Measurements from ENCODE around the gene CNTNAP2. TPM values are rescaled to one million over a fixed set of nuclear protein-coding genes. Genes with fewer than 3 reads are reported as not detected.

CNTNAP2 gene
- total RNA-seq, 2 donors from 2014 or later, result 171 to 228 TPM

DNA sequence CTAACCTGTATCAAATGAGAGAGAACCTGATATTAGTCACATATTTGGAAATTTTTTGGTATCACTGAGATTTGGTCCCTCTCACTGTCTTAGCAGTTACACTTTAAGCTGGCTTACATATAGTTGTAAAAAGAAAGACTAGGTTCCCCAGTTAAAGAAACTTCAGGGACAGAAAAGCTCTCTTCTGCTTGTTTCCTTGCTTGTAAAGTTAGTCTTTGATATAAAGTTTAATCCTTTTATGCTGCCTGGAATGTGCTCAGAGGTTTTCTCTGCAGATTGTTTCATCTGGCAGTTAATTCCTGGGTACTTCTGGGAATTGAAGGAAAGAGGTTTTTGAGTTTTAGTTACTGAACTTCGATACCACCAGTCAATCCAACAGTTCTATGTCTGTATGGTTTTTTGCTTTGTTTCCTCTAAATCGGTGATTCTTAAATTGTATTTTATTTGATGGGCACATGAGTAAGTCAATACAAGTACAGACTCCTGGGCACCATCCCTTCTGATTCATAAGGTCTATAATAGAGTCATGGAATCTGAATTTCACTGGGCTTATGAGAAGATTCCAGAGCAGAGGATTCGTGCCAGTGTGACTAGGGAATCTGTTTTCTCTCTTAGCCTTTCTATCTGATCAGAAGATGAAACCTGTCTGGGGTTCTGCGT, 1393.1 kb downstream of the CNTNAP2 start:
- H3K36me3 Mint-ChIP-seq (ENCODE audit: low read depth), result no peaks in the 10 kb centered on the region
- no peaks in the 10 kb centered on the region for H3K4me1 Mint-ChIP-seq
- no peaks in the 10 kb centered on the region for H3K9me3 ChIP-seq (ENCODE audit: control insufficient read depth, low read length)
- no peak overlapping the region for H3K9ac ChIP-seq (ENCODE audit: extremely low read depth, low read length, poor library complexity, severe bottlenecking)
- no peak overlapping the region for H3K4me3 Mint-ChIP-seq
- DNase-seq, result no peak
- no peaks in the 10 kb centered on the region for H3K27me3 ChIP-seq (ENCODE audit: control insufficient read depth, insufficient read depth, low read length, poor library complexity, severe bottlenecking)
- H3K4me3 ChIP-seq (ENCODE audit: low read length), result no peak overlapping the region
- H3K36me3 ChIP-seq (ENCODE audit: control insufficient read depth, insufficient read depth, low read length), result no peaks in the 10 kb centered on the region
- 90 to 100% methylated on average over 2 to 4 of the region's 4 CpGs for WGBS, 2 experiments (ENCODE audit: insufficient coverage in 1 of 2, insufficient read length in 1 of 2)
- H3K27ac Mint-ChIP-seq, result no peak overlapping the region
- H3K27ac ChIP-seq (ENCODE audit: low read depth, low read length), result no peak overlapping the region
- H3K9me3 Mint-ChIP-seq, result peaks cover 2% of the 10 kb centered on the region
- TF ChIP-seq, protein P1, sequence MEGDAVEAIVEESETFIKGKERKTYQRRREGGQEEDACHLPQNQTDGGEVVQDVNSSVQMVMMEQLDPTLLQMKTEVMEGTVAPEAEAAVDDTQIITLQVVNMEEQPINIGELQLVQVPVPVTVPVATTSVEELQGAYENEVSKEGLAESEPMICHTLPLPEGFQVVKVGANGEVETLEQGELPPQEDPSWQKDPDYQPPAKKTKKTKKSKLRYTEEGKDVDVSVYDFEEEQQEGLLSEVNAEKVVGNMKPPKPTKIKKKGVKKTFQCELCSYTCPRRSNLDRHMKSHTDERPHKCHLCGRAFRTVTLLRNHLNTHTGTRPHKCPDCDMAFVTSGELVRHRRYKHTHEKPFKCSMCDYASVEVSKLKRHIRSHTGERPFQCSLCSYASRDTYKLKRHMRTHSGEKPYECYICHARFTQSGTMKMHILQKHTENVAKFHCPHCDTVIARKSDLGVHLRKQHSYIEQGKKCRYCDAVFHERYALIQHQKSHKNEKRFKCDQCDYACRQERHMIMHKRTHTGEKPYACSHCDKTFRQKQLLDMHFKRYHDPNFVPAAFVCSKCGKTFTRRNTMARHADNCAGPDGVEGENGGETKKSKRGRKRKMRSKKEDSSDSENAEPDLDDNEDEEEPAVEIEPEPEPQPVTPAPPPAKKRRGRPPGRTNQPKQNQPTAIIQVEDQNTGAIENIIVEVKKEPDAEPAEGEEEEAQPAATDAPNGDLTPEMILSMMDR (conservative IDR thresholded peaks at IDR 0.05), result no peak
- H3K4me1 ChIP-seq (ENCODE audit: control insufficient read depth, insufficient read depth, low read length), result no peaks in the 10 kb centered on the region
- H3K27me3 Mint-ChIP-seq (ENCODE audit: insufficient read depth), result no peaks in the 10 kb centered on the region

DNA sequence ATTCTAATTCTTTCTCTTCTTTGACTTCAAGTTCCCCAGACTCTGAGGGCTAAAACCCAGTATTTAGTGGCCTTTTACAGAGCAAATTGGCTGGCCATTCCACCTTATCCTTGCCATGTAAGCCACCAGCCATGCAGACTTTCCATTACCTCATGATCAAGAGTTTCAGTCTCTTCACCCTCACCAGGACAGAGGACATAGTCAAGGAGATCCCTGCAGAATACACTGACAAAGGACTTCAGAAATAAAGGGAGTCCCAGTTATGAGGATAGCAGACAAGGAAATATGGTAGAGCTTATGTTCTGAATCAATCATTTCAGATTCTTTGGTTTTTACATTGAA, 1393.6 kb downstream of the CNTNAP2 start:
- H3K27ac Mint-ChIP-seq, result no peak overlapping the region
- Histone ChIP-seq H3K27ac (ENCODE audit: low read depth, low read length) (no peak overlapping the region), H3K4me3 (ENCODE audit: low read length) (no peak overlapping the region), H3K27me3 (ENCODE audit: control insufficient read depth, insufficient read depth, low read length, poor library complexity, severe bottlenecking) (no peaks in the 10 kb centered on the region), H3K9ac (ENCODE audit: extremely low read depth, low read length, poor library complexity, severe bottlenecking) (no peak overlapping the region), H3K4me1 (ENCODE audit: control insufficient read depth, insufficient read depth, low read length) (no peaks in the 10 kb centered on the region), H3K9me3 (ENCODE audit: control insufficient read depth, low read length) (no peaks in the 10 kb centered on the region), H3K36me3 (ENCODE audit: control insufficient read depth, insufficient read depth, low read length) (no peaks in the 10 kb centered on the region)
- H3K4me1 Mint-ChIP-seq, result no peaks in the 10 kb centered on the region
- H3K27me3 Mint-ChIP-seq (ENCODE audit: insufficient read depth), result no peaks in the 10 kb centered on the region
- no peaks in the 10 kb centered on the region for H3K36me3 Mint-ChIP-seq (ENCODE audit: low read depth)
- H3K4me3 Mint-ChIP-seq, result no peak overlapping the region
- DNase-seq, result no peak
- peaks cover 2% of the 10 kb centered on the region for H3K9me3 Mint-ChIP-seq
- TF ChIP-seq, protein P1 (conservative IDR thresholded peaks at IDR 0.05), result no peak

DNA sequence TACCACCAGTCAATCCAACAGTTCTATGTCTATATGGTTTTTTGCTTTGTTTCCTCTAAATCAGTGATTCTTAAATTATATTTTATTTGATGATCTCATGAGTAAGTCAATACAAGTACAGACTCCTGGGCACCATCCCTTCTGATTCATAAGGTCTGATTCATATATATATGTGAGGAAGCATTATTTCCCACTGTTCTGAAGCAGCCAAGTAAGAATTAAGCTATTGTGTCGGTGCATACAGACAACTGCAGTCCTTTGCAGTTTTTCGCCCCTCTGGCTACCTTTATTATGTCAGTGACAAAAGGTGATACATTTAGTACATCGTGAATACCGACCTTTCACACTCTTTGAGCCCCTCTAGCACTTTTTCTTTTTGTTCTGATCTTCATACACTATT, 1394.3 kb downstream of the CNTNAP2 start:
- Histone ChIP-seq H3K4me3 (ENCODE audit: low read length) (no peak overlapping the region), H3K27ac (ENCODE audit: low read depth, low read length) (no peak overlapping the region), H3K4me1 (ENCODE audit: control insufficient read depth, insufficient read depth, low read length) (no peaks in the 10 kb centered on the region), H3K27me3 (ENCODE audit: control insufficient read depth, insufficient read depth, low read length, poor library complexity, severe bottlenecking) (no peaks in the 10 kb centered on the region), H3K36me3 (ENCODE audit: control insufficient read depth, insufficient read depth, low read length) (no peaks in the 10 kb centered on the region), H3K9ac (ENCODE audit: extremely low read depth, low read length, poor library complexity, severe bottlenecking) (no peak overlapping the region), H3K9me3 (ENCODE audit: control insufficient read depth, low read length) (no peaks in the 10 kb centered on the region)
- Mint-ChIP-seq H3K4me3 (no peak overlapping the region), H3K36me3 (ENCODE audit: low read depth) (no peaks in the 10 kb centered on the region), H3K27ac (no peak overlapping the region), H3K4me1 (no peaks in the 10 kb centered on the region), H3K27me3 (ENCODE audit: insufficient read depth) (no peaks in the 10 kb centered on the region), H3K9me3 (peaks cover 2% of the 10 kb centered on the region)
- DNase-seq, result no peak
- TF ChIP-seq, protein P1 (conservative IDR thresholded peaks at IDR 0.05), result no peak
- 88 to 96% methylated on average over 4 of the region's 4 CpGs for WGBS, 2 experiments (ENCODE audit: insufficient coverage in 1 of 2, insufficient read length in 1 of 2)
